Measurements from ENCODE around the gene KNOP1. TPM values are rescaled to one million over a fixed set of nuclear protein-coding genes. Genes with fewer than 3 reads are reported as not detected.

The KNOP1 gene
- 9.4 and 10.0 TPM in 2 replicates for total RNA-seq

GRCh38 chr16:19717741-19718623 is at the start of gene KNOP1, which contains the start of gene IQCK:
Gene KNOP1, minus strand, starts transcription at chr16:19718227. Its CDS starts 3,192 bp downstream, at chr16:19715035.
Gene IQCK, plus strand, starts transcription at chr16:19718271. Its CDS starts 36 bp downstream, at chr16:19718307.

Other genes with a start within 250 kb of the KNOP1 start
- 67.0 and 124 TPM in 2 replicates for gene GDE1, start 196.1 kb downstream of the KNOP1 start, total RNA-seq
- gene CCP110, start 194.3 kb downstream of the KNOP1 start, total RNA-seq, result 2.7 and 6.0 TPM in 2 replicates
- gene VPS35L, start 162.5 kb downstream of the KNOP1 start, total RNA-seq, result 9.2 and 15.9 TPM in 2 replicates
- gene IQCK, start within 50 bp of the KNOP1 start, total RNA-seq, result 3.4 and 4.9 TPM in 2 replicates
- 0.21 and 1.2 TPM in 2 replicates for gene GPRC5B, start 166.6 kb upstream of the KNOP1 start, total RNA-seq